Glomerular visceral epithelial cell (primary cell): Measurements from ENCODE around the gene OBSCN.

Source experiments
- DNase-seq: peaks from one replicate; pipeline ENCODE4 v3.0.0-alpha.2; 2016; ENCODE audit errors: extremely low spot score

Gene OBSCN

GRCh38 chr1:228308085-228308601 lies 100.3 kb downstream of the OBSCN start:
- DNase-seq, result no peak

GRCh38 chr1:228308628-228309325 lies 100.9 kb downstream of the OBSCN start:
- DNase-seq, result no peak

- DNase-seq, result no peak
Observed at GRCh38 chr1:228309326-228310067, 101.7 kb downstream of the OBSCN start.

- no peak for DNase-seq
Observed at GRCh38 chr1:228310162-228310792, 102.4 kb downstream of the OBSCN start.

GRCh38 chr1:228311091-228311490 lies 103.2 kb downstream of the OBSCN start:
- DNase-seq, result no peak

- no peak for DNase-seq
Observed at GRCh38 chr1:228312136-228312764, 104.4 kb downstream of the OBSCN start.

GRCh38 chr1:228313536-228314277 lies 105.9 kb downstream of the OBSCN start:
- no peak for DNase-seq

- no peak for DNase-seq
Observed at GRCh38 chr1:228314315-228314657, 106.4 kb downstream of the OBSCN start.

GRCh38 chr1:228314658-228315483 lies 107.0 kb downstream of the OBSCN start:
- DNase-seq, result no peak

GRCh38 chr1:228315484-228315944 lies 107.7 kb downstream of the OBSCN start:
- no peak for DNase-seq

GRCh38 chr1:228315945-228316588 lies 108.2 kb downstream of the OBSCN start:
- DNase-seq, result no peak

- no peak for DNase-seq
Observed at GRCh38 chr1:228316589-228317387, 108.9 kb downstream of the OBSCN start.

- no peak for DNase-seq
Observed at GRCh38 chr1:228317411-228317828, 109.6 kb downstream of the OBSCN start.

- no peak for DNase-seq
Observed at GRCh38 chr1:228317891-228318810, 110.3 kb downstream of the OBSCN start.

- no peak for DNase-seq
Observed at GRCh38 chr1:228318823-228319241, 111.0 kb downstream of the OBSCN start.

GRCh38 chr1:228319352-228320088 lies 111.7 kb downstream of the OBSCN start:
- no peak for DNase-seq

- no peak for DNase-seq
Observed at GRCh38 chr1:228320394-228320793, 112.5 kb downstream of the OBSCN start.
